Uterus (tissue), 2 donors: ENCODE results near the gene ABL2.

Source experiments
- POLR2A ChIP-seq, 2 donors: fragments of 450-650 bp; IDR thresholded peaks; one replicate each; pipeline ENCODE4 v1.6.1; 2016; ENCODE audit warnings: antibody characterized with exemption in 2 of 2, mild to moderate bottlenecking in 1 of 2, moderate library complexity in 1 of 2
- TF ChIP-seq, protein P1 (sequence below), 4 experiments: fragments of 200-600 bp in 2 of 4; fragments of 450-650 bp in 2 of 4; sonication (generic) in 2 of 4; IDR thresholded peaks; one replicate each; pipeline ENCODE4 v1.5.1; 2016 to 2019; ENCODE audit warnings: antibody characterized with exemption in 4 of 4, mild to moderate bottlenecking in 2 of 4, moderate library complexity in 1 of 4

DNA sequence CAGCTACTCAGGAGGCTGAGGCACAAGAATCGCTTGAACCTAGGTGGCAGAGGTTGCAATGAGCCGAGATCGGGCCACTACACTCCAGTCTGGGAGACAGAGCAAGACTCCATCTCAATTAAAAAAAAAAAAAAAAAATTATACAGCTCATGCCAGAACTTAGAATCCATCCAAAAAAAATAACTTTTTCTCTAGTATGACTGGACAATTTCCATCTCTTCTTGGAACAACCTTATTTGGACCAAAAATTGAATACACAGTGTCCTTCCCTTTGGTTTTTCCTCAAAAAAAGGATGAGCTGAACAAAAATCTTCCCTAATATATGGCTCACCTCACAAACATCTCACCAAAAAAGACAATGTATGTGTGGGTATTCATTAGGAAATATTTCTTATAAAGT is 73.9 kb downstream of the ABL2 start:
- TF ChIP-seq, protein P1, sequence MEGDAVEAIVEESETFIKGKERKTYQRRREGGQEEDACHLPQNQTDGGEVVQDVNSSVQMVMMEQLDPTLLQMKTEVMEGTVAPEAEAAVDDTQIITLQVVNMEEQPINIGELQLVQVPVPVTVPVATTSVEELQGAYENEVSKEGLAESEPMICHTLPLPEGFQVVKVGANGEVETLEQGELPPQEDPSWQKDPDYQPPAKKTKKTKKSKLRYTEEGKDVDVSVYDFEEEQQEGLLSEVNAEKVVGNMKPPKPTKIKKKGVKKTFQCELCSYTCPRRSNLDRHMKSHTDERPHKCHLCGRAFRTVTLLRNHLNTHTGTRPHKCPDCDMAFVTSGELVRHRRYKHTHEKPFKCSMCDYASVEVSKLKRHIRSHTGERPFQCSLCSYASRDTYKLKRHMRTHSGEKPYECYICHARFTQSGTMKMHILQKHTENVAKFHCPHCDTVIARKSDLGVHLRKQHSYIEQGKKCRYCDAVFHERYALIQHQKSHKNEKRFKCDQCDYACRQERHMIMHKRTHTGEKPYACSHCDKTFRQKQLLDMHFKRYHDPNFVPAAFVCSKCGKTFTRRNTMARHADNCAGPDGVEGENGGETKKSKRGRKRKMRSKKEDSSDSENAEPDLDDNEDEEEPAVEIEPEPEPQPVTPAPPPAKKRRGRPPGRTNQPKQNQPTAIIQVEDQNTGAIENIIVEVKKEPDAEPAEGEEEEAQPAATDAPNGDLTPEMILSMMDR (IDR thresholded peaks at IDR 0.05) = no peak
- no peak for TF ChIP-seq POLR2A (IDR thresholded peaks at IDR 0.05)
